ENCODE results near the gene DUSP1. TPM values are rescaled to one million over a fixed set of nuclear protein-coding genes. Genes with fewer than 3 reads are reported as not detected.

Gene DUSP1
- 100 to 1,000 TPM; 488 to 965 (median 649) TPM for total RNA-seq

- no peaks in the 10 kb centered on the region for H3K9me3 ChIP-seq
- no CpG with 5 or more reads among the region's 89 CpGs for WGBS, 2 donors (ENCODE audit: low coverage in 1 of 2)
- H3K27me3 ChIP-seq: no peaks in the 10 kb centered on the region
- H3K4me3 ChIP-seq: peak within 1 kb of the TSS; percentile 69 to 72
- H3K27ac ChIP-seq: peak within 1 kb of the TSS; percentile 95 to 99 (median 97)
- peaks cover 0 to 58% (median 20%) of the 10 kb centered on the region in 3 donors for H3K4me1 ChIP-seq
- TF ChIP-seq POLR2A (IDR thresholded peaks at IDR 0.05) (peak; percentile 100), CTCF (IDR thresholded peaks at IDR 0.05) (peak in 3 of 4 experiments; percentile 43 to 79 (median 68)), POLR2AphosphoS5 (IDR thresholded peaks at IDR 0.05) (peak; percentile 100), EP300 (IDR thresholded peaks at IDR 0.05) (peak; percentile 24)
- H3K36me3 ChIP-seq: peaks cover 6 to 31% of the 10 kb centered on the region in 2 donors
- ATAC-seq: peak; percentile 68
Measured at GRCh38 chr5:172770675-172771438, at the start of gene DUSP1. Gene DUSP1, minus strand, starts transcription at chr5:172771195. Its CDS starts 243 bp downstream, at chr5:172770952.

- H3K4me3 ChIP-seq: peak overlapping the region in 1 of 2 donors; percentile 1
- TF ChIP-seq CTCF (IDR thresholded peaks at IDR 0.05) (no peak), EP300 (IDR thresholded peaks at IDR 0.05) (no peak), POLR2AphosphoS5 (IDR thresholded peaks at IDR 0.05) (no peak), POLR2A (IDR thresholded peaks at IDR 0.05) (no peak)
- peaks cover 0 to 2% (median 0%) of the 10 kb centered on the region in 3 donors for H3K9me3 ChIP-seq
- H3K36me3 ChIP-seq: no peaks in the 10 kb centered on the region
- H3K4me1 ChIP-seq: peaks cover 0 to 15% (median 0%) of the 10 kb centered on the region in 3 donors
- ATAC-seq: peak; percentile 38
- no peaks in the 10 kb centered on the region for H3K27me3 ChIP-seq
- peak overlapping the region in 2 of 4 donors; percentile 31 to 41 for H3K27ac ChIP-seq
- WGBS, 2 donors (ENCODE audit: low coverage in 1 of 2): 0 to 10% methylated on average over 1 to 5 of the region's 16 CpGs
Measured at GRCh38 chr5:172820046-172820767, 49.2 kb upstream of the DUSP1 start.

GRCh38 chr5:172819569-172819968 lies 48.6 kb upstream of the DUSP1 start:
- no peak for TF ChIP-seq CTCF (IDR thresholded peaks at IDR 0.05)
- no peak for TF ChIP-seq POLR2AphosphoS5 (IDR thresholded peaks at IDR 0.05)
- no peak for TF ChIP-seq EP300 (IDR thresholded peaks at IDR 0.05)
- no peak for TF ChIP-seq POLR2A (IDR thresholded peaks at IDR 0.05)
- Histone ChIP-seq H3K9me3 (no peaks in the 10 kb centered on the region), H3K36me3 (no peaks in the 10 kb centered on the region), H3K27me3 (no peaks in the 10 kb centered on the region), H3K4me1 (peaks cover 0 to 15% (median 0%) of the 10 kb centered on the region in 3 donors), H3K27ac (no peak overlapping the region), H3K4me3 (no peak overlapping the region)
- WGBS, 2 donors (ENCODE audit: low coverage in 1 of 2): no CpG with 5 or more reads among the region's 3 CpGs
- ATAC-seq: no peak

- Histone ChIP-seq H3K27ac (no peak overlapping the region), H3K27me3 (no peaks in the 10 kb centered on the region), H3K4me1 (peaks cover 0 to 15% (median 0%) of the 10 kb centered on the region in 3 donors), H3K36me3 (no peaks in the 10 kb centered on the region), H3K4me3 (no peak overlapping the region), H3K9me3 (no peaks in the 10 kb centered on the region)
- ATAC-seq: no peak
- TF ChIP-seq POLR2A (IDR thresholded peaks at IDR 0.05) (no peak), EP300 (IDR thresholded peaks at IDR 0.05) (no peak), CTCF (IDR thresholded peaks at IDR 0.05) (no peak), POLR2AphosphoS5 (IDR thresholded peaks at IDR 0.05) (no peak)
- 83 to 100% methylated on average over 1 of the region's 3 CpGs for WGBS, 2 donors (ENCODE audit: low coverage in 1 of 2)
Measured at GRCh38 chr5:172818081-172818480, 47.1 kb upstream of the DUSP1 start.

All from gastroesophageal sphincter (tissue), 4 donors.